DMS153 treated with DMSO at 0.1 percent for 48 hours (cell line): ENCODE measurements around the gene SPTAN1.
"Not testable (repeated sequence)": the region's sequence is repeated elsewhere in the genome, so short reads cannot be mapped to it uniquely, and the experiment has no call there.

Experiments used
- DNase-seq: peaks from one replicate; lab custom pipeline; 2025; ENCODE audit not compliant: unreplicated experiment; lab: John Stamatoyannopoulos, UW

The SPTAN1 gene

GRCh38 chr9:128552744-128553440, 505 bp downstream of the SPTAN1 start:
- DNase-seq: no peak

- DNase-seq: no peak
Measured at GRCh38 chr9:128553728-128554127, 1.3 kb downstream of the SPTAN1 start.

GRCh38 chr9:128554155-128554862, 1.9 kb downstream of the SPTAN1 start:
- DNase-seq: no peak

GRCh38 chr9:128555180-128555721, 2.9 kb downstream of the SPTAN1 start:
- no peak for DNase-seq

GRCh38 chr9:128556276-128556675, 3.9 kb downstream of the SPTAN1 start:
- no peak for DNase-seq

- DNase-seq: no peak
Measured at GRCh38 chr9:128556926-128557634, 4.7 kb downstream of the SPTAN1 start.

GRCh38 chr9:128558431-128559310, 6.3 kb downstream of the SPTAN1 start:
- DNase-seq: peak; percentile 86

- no peak for DNase-seq
Measured at GRCh38 chr9:128565578-128565977, 13.2 kb downstream of the SPTAN1 start.

- no peak for DNase-seq
Measured at GRCh38 chr9:128568470-128569078, 16.2 kb downstream of the SPTAN1 start.

GRCh38 chr9:128575469-128575868, 23.1 kb downstream of the SPTAN1 start:
- DNase-seq: peak; percentile 29

GRCh38 chr9:128575916-128576315, 23.5 kb downstream of the SPTAN1 start:
- no peak for DNase-seq

GRCh38 chr9:128577206-128577605, 24.8 kb downstream of the SPTAN1 start:
- no peak for DNase-seq

- no peak for DNase-seq
Measured at GRCh38 chr9:128579194-128579593, 26.8 kb downstream of the SPTAN1 start.

GRCh38 chr9:128580731-128581130, 28.3 kb downstream of the SPTAN1 start:
- no peak for DNase-seq

- not testable (repeated sequence) for DNase-seq
Measured at GRCh38 chr9:128585155-128585554, 32.8 kb downstream of the SPTAN1 start.

GRCh38 chr9:128586934-128587333, 34.5 kb downstream of the SPTAN1 start:
- not testable (repeated sequence) for DNase-seq

GRCh38 chr9:128587453-128587852, 35.1 kb downstream of the SPTAN1 start:
- no peak for DNase-seq

GRCh38 chr9:128588581-128589233, 36.3 kb downstream of the SPTAN1 start:
- no peak for DNase-seq

GRCh38 chr9:128593039-128593438, 40.7 kb downstream of the SPTAN1 start:
- DNase-seq: no peak

- DNase-seq: no peak
Measured at GRCh38 chr9:128593856-128594255, 41.5 kb downstream of the SPTAN1 start.
